Astrocyte (in vitro differentiated cells and primary cell): Measurements from ENCODE around the gene PIGB. TPM values are rescaled to one million over a fixed set of nuclear protein-coding genes. Genes with fewer than 3 reads are reported as not detected.
"Not testable (repeated sequence)": the region's sequence is repeated elsewhere in the genome, so short reads cannot be mapped to it uniquely, and the experiment has no call there.

ENCODE experiments used
- DNase-seq: peaks from one replicate; pipeline ENCODE4 v3.0.0-alpha.2; 2010; ENCODE audit warnings: low read depth
- FAIRE-seq: peaks from 2 replicates; lab custom pipeline; 2011; peaks lifted over from hg19 to GRCh38; lab: Jason Lieb, UNC
- H2AFZ ChIP-seq: 2 replicates; pipeline ENCODE4 v1.6.0; 2012; ENCODE audit warnings: low read depth, low read length, inconsistent platforms
- H3K27ac ChIP-seq: 2 replicates; pipeline ENCODE4 v1.5.1; 2011; ENCODE audit warnings: low read depth, low read length, inconsistent platforms
- H3K27me3 ChIP-seq: 2 replicates; pipeline ENCODE4 v1.6.0; 2011; ENCODE audit warnings: low read length, inconsistent platforms; ENCODE audit not compliant: insufficient read depth
- H3K36me3 ChIP-seq: 2 replicates; pipeline ENCODE4 v1.5.1; 2011; ENCODE audit warnings: low read length, inconsistent platforms; ENCODE audit not compliant: insufficient read depth
- H3K4me1 ChIP-seq: 2 replicates; pipeline ENCODE4 v1.5.1; 2011; ENCODE audit warnings: low read length, inconsistent platforms; ENCODE audit not compliant: insufficient read depth
- H3K4me2 ChIP-seq: 2 replicates; pipeline ENCODE4 v1.6.0; 2012; ENCODE audit warnings: low read length, inconsistent platforms
- H3K4me3 ChIP-seq: 2 replicates; pipeline ENCODE4 v1.5.1; 2011; ENCODE audit warnings: low read depth, mild to moderate bottlenecking, low read length, inconsistent platforms; ENCODE audit not compliant: insufficient read depth
- H3K79me2 ChIP-seq: 2 replicates; pipeline ENCODE4 v1.6.0; 2012; ENCODE audit warnings: mild to moderate bottlenecking, low read length, inconsistent platforms; ENCODE audit not compliant: insufficient read depth
- H3K9ac ChIP-seq: 2 replicates; pipeline ENCODE4 v1.6.0; 2012; ENCODE audit warnings: mild to moderate bottlenecking, low read length, inconsistent platforms
- H3K9me3 ChIP-seq: 2 replicates; pipeline ENCODE4 v1.5.1; 2012; ENCODE audit warnings: low read depth, mild to moderate bottlenecking, low read length, inconsistent platforms; ENCODE audit not compliant: insufficient read depth
- H4K20me1 ChIP-seq: 2 replicates; pipeline ENCODE4 v1.6.0; 2012; ENCODE audit warnings: low read length, inconsistent platforms; ENCODE audit not compliant: insufficient read depth
- H3K27ac Mint-ChIP-seq: one replicate; pipeline ENCODE4 v1.8.0; 2021; ENCODE audit warnings: mild to moderate bottlenecking, mixed read lengths; ENCODE audit not compliant: unreplicated experiment
- H3K27me3 Mint-ChIP-seq: one replicate; pipeline ENCODE4 v1.8.0; 2021; ENCODE audit warnings: low read depth, mixed read lengths; ENCODE audit not compliant: unreplicated experiment
- H3K36me3 Mint-ChIP-seq: one replicate; pipeline ENCODE4 v1.8.0; 2021; ENCODE audit warnings: low read depth, mixed read lengths; ENCODE audit not compliant: unreplicated experiment
- H3K4me1 Mint-ChIP-seq: one replicate; pipeline ENCODE4 v1.8.0; 2021; ENCODE audit warnings: low read depth, mixed read lengths; ENCODE audit not compliant: unreplicated experiment
- H3K4me3 Mint-ChIP-seq: one replicate; pipeline ENCODE4 v1.8.0; 2021; ENCODE audit warnings: mild to moderate bottlenecking, moderate library complexity, mixed read lengths; ENCODE audit not compliant: unreplicated experiment
- H3K9me3 Mint-ChIP-seq: one replicate; pipeline ENCODE4 v1.8.0; 2021; ENCODE audit warnings: mild to moderate bottlenecking, mixed read lengths; ENCODE audit not compliant: unreplicated experiment
- EZH2 ChIP-seq: IDR thresholded peaks from 2 replicates; pipeline ENCODE4 v1.6.1; 2012; ENCODE audit warnings: mild to moderate bottlenecking, low read length, inconsistent platforms; ENCODE audit not compliant: insufficient read depth
- total RNA-seq: library from RNA; stranded (reverse); gene quantifications from 2 replicates; pipeline ENCODE4 v1.2.1, GENCODE V29; 2021
- TF ChIP-seq, protein P1 (sequence below): IDR thresholded peaks from 2 replicates; pipeline ENCODE4 v1.5.1; 2011; ENCODE audit warnings: low read depth, mild to moderate bottlenecking, inconsistent platforms, low read length, moderate library complexity; ENCODE audit not compliant: insufficient read depth

The PIGB gene
- total RNA-seq, 1 donor from 2014 or later, result 10.6 TPM

DNA sequence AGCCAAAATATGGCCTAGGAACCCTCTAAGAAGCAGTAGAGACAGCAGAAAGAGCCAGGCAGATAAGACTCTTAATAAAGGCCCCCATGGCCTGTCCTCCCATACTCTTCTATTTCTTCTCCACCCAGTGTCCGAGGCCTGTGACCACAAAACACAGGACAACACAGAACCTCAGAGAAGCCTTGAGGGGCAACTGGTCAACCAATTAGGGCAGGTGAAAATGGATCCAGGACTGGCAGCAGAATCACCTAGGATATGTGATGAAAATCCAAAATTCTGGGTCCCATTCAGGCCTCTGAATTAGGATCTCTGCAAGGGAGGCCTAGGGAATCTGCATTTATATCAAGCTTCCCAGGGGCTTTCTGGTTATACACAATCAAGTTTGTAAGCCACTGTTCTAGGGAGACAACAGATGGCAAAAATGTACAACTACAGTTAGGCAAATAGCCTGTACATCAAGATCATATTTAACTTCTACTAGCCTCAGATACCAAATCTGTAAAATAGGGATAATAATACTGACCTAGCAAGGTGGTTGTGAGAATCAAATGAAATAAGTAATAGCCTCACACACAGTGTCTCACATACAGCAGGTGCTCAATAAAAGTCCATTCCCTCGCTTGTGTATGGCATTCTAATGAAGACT lies 39.8 kb upstream of the PIGB start:
- Mint-ChIP-seq H3K27me3 (no peaks in the 10 kb centered on the region), H3K4me3 (no peak overlapping the region), H3K36me3 (no peaks in the 10 kb centered on the region), H3K4me1 (peaks cover 39% of the 10 kb centered on the region), H3K9me3 (no peaks in the 10 kb centered on the region), H3K27ac (peak overlapping the region; percentile 93)
- DNase-seq, result no peak
- Histone ChIP-seq H2AFZ (no peak overlapping the region), H3K27me3 (no peaks in the 10 kb centered on the region), H3K4me2 (peak overlapping the region; percentile 67), H3K79me2 (peaks cover 35% of the 10 kb centered on the region), H3K9me3 (no peaks in the 10 kb centered on the region), H3K36me3 (no peaks in the 10 kb centered on the region), H4K20me1 (peaks cover 7% of the 10 kb centered on the region), H3K4me3 (no peak overlapping the region), H3K9ac (no peak overlapping the region), H3K4me1 (peaks cover 29% of the 10 kb centered on the region), H3K27ac (peak overlapping the region; percentile 69)
- TF ChIP-seq, protein P1, sequence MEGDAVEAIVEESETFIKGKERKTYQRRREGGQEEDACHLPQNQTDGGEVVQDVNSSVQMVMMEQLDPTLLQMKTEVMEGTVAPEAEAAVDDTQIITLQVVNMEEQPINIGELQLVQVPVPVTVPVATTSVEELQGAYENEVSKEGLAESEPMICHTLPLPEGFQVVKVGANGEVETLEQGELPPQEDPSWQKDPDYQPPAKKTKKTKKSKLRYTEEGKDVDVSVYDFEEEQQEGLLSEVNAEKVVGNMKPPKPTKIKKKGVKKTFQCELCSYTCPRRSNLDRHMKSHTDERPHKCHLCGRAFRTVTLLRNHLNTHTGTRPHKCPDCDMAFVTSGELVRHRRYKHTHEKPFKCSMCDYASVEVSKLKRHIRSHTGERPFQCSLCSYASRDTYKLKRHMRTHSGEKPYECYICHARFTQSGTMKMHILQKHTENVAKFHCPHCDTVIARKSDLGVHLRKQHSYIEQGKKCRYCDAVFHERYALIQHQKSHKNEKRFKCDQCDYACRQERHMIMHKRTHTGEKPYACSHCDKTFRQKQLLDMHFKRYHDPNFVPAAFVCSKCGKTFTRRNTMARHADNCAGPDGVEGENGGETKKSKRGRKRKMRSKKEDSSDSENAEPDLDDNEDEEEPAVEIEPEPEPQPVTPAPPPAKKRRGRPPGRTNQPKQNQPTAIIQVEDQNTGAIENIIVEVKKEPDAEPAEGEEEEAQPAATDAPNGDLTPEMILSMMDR, result no peak
- no peak for TF ChIP-seq EZH2
- no peak for FAIRE-seq

DNA sequence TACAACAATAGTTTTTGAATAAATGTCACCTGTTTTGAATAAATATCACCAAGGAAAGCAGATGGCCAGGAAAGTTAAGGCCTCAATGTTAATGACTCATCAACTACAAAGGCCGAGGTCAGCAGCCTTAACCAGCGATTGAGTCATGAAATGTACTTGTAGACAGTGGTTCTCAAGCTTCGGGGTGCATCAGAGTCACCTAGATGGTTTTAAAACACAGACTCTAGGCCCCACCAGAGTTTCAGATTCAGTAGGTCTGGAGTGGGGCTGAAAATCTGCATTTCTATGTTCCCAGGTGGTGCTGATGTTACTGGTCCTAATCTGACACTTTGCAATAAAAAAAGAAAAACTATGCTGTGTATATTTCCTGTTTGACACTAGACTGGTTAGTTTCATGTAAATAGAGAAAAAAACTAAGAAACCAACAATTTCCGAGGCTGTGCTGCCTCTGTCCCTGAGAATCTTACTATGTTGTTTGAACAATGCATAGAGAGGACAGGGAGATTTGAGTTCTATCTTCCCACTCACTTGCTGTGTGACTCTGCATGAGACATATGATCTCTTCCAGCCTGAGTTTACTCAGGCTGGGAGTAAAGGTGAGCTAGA lies 39.2 kb upstream of the PIGB start:
- Histone ChIP-seq H4K20me1 (peaks cover 7% of the 10 kb centered on the region), H3K79me2 (peaks cover 41% of the 10 kb centered on the region), H2AFZ (no peak overlapping the region), H3K27ac (peak overlapping the region; percentile 69), H3K4me1 (peaks cover 29% of the 10 kb centered on the region), H3K4me2 (peak overlapping the region; percentile 67), H3K9ac (peak overlapping the region; percentile 49), H3K9me3 (no peaks in the 10 kb centered on the region), H3K4me3 (no peak overlapping the region), H3K36me3 (no peaks in the 10 kb centered on the region), H3K27me3 (no peaks in the 10 kb centered on the region)
- H3K4me3 Mint-ChIP-seq, result no peak overlapping the region
- H3K36me3 Mint-ChIP-seq, result no peaks in the 10 kb centered on the region
- H3K4me1 Mint-ChIP-seq, result peaks cover 39% of the 10 kb centered on the region
- H3K27ac Mint-ChIP-seq, result peak overlapping the region; percentile 93
- no peak for TF ChIP-seq EZH2
- TF ChIP-seq, protein P1, result no peak
- no peaks in the 10 kb centered on the region for H3K9me3 Mint-ChIP-seq
- no peaks in the 10 kb centered on the region for H3K27me3 Mint-ChIP-seq
- peak; percentile 95 for DNase-seq
- no peak for FAIRE-seq

DNA sequence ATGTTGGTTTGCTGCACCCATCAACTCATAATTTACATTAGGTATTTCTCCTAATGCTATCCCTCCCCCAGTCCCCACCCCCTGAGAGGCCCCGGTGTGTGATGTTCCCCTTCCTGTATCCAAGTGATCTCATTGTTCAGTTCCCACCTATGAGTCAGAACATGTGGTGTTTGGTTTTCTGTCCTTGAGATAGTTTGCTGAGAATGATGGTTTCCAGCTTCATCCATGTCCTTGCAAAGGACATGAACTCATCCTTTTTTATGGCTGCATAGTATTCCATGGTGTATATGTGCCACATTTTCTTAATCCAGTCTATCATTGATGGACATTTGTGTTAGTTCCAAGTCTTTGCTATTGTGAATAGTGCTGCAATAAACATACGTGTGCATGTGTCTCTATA lies 38.4 kb upstream of the PIGB start:
- not testable (repeated sequence) for FAIRE-seq, H3K4me2 ChIP-seq
- H3K4me1 Mint-ChIP-seq, result peaks cover 39% of the 10 kb centered on the region

More for the DNA sequence above, 38.4 kb upstream of the PIGB start:
- not testable (repeated sequence) for H2AFZ ChIP-seq, H3K4me3 ChIP-seq, H3K27me3 ChIP-seq, H3K27me3 Mint-ChIP-seq, H3K9me3 ChIP-seq, H3K36me3 Mint-ChIP-seq, H4K20me1 ChIP-seq, DNase-seq, H3K27ac Mint-ChIP-seq, H3K4me3 Mint-ChIP-seq, H3K27ac ChIP-seq, H3K9ac ChIP-seq, H3K36me3 ChIP-seq, H3K9me3 Mint-ChIP-seq
- Histone ChIP-seq H3K4me1 (peaks cover 29% of the 10 kb centered on the region), H3K79me2 (peaks cover 47% of the 10 kb centered on the region)
